ENCODE measurements around the gene STK17A. TPM values are rescaled to one million over a fixed set of nuclear protein-coding genes. Genes with fewer than 3 reads are reported as not detected.

STK17A gene
- total and polyA plus RNA-seq, 5 donors from 2014 or later = 104 to 139 (median 110) TPM

- Histone ChIP-seq H3K27ac (ENCODE audit: insufficient read depth, low read length, poor library complexity, severe bottlenecking) (no peak overlapping the region), H3K36me3 (ENCODE audit: control insufficient read depth, insufficient read depth, low read length) (no peaks in the 10 kb centered on the region), H3K4me3 (ENCODE audit: low read depth, low read length) (no peak overlapping the region), H3K4me1 (ENCODE audit: control insufficient read depth, insufficient read depth, low read length, poor library complexity, severe bottlenecking) (no peaks in the 10 kb centered on the region), H3K9me3 (ENCODE audit: control insufficient read depth in 2 of 2, low read length in 2 of 2) (no peaks in the 10 kb centered on the region), H3K27me3 (ENCODE audit: control insufficient read depth, insufficient read depth, low read length) (peaks cover 14% of the 10 kb centered on the region)
- ATAC-seq (ENCODE audit: low read depth in 2 of 2) = no peak
- DNase-seq = no peak
- H3K4me3 Mint-ChIP-seq = no peak overlapping the region
- no peaks in the 10 kb centered on the region for H3K4me1 Mint-ChIP-seq
- H3K27ac Mint-ChIP-seq = no peak overlapping the region
- peaks cover 0 to 2% (median 0%) of the 10 kb centered on the region in 7 donors for H3K9me3 Mint-ChIP-seq
- H3K36me3 Mint-ChIP-seq = no peaks in the 10 kb centered on the region
- H3K27me3 Mint-ChIP-seq = peaks cover 18% of the 10 kb centered on the region
Observed at GRCh38 chr7:43540471-43540870, 42.4 kb upstream of the STK17A start.

GRCh38 chr7:43542716-43543115, 40.2 kb upstream of the STK17A start:
- no peak for ATAC-seq (ENCODE audit: low read depth in 2 of 2)
- H3K27me3 Mint-ChIP-seq = peaks cover 31% of the 10 kb centered on the region
- no peak overlapping the region for H3K27ac Mint-ChIP-seq
- peaks cover 0 to 4% (median 2%) of the 10 kb centered on the region in 7 donors for H3K9me3 Mint-ChIP-seq
- H3K4me3 Mint-ChIP-seq = no peak overlapping the region
- H3K9me3 ChIP-seq (ENCODE audit: control insufficient read depth in 2 of 2, low read length in 2 of 2) = no peaks in the 10 kb centered on the region
- no peaks in the 10 kb centered on the region for H3K4me1 ChIP-seq (ENCODE audit: control insufficient read depth, insufficient read depth, low read length, poor library complexity, severe bottlenecking)
- no peak for DNase-seq
- peaks cover 16% of the 10 kb centered on the region for H3K27me3 ChIP-seq (ENCODE audit: control insufficient read depth, insufficient read depth, low read length)
- no peak overlapping the region for H3K27ac ChIP-seq (ENCODE audit: insufficient read depth, low read length, poor library complexity, severe bottlenecking)
- H3K4me1 Mint-ChIP-seq = no peaks in the 10 kb centered on the region
- H3K36me3 ChIP-seq (ENCODE audit: control insufficient read depth, insufficient read depth, low read length) = no peaks in the 10 kb centered on the region
- no peaks in the 10 kb centered on the region for H3K36me3 Mint-ChIP-seq
- H3K4me3 ChIP-seq (ENCODE audit: low read depth, low read length) = no peak overlapping the region

- no peaks in the 10 kb centered on the region for H3K9me3 ChIP-seq (ENCODE audit: control insufficient read depth in 2 of 2, low read length in 2 of 2)
- Mint-ChIP-seq H3K4me3 (no peak overlapping the region), H3K27ac (no peak overlapping the region), H3K9me3 (peaks cover 0 to 4% (median 2%) of the 10 kb centered on the region in 7 donors), H3K4me1 (no peaks in the 10 kb centered on the region), H3K36me3 (no peaks in the 10 kb centered on the region), H3K27me3 (peaks cover 39% of the 10 kb centered on the region)
- no peak overlapping the region for H3K27ac ChIP-seq (ENCODE audit: insufficient read depth, low read length, poor library complexity, severe bottlenecking)
- ATAC-seq (ENCODE audit: low read depth in 2 of 2) = no peak
- H3K4me1 ChIP-seq (ENCODE audit: control insufficient read depth, insufficient read depth, low read length, poor library complexity, severe bottlenecking) = no peaks in the 10 kb centered on the region
- no peak overlapping the region for H3K4me3 ChIP-seq (ENCODE audit: low read depth, low read length)
- H3K36me3 ChIP-seq (ENCODE audit: control insufficient read depth, insufficient read depth, low read length) = no peaks in the 10 kb centered on the region
- DNase-seq = no peak
- peaks cover 14% of the 10 kb centered on the region for H3K27me3 ChIP-seq (ENCODE audit: control insufficient read depth, insufficient read depth, low read length)
Observed at GRCh38 chr7:43546231-43546630, 36.7 kb upstream of the STK17A start.

- no peak for ATAC-seq (ENCODE audit: low read depth in 2 of 2)
- H3K9me3 Mint-ChIP-seq = peaks cover 0 to 4% (median 2%) of the 10 kb centered on the region in 7 donors
- no peak overlapping the region for H3K4me3 Mint-ChIP-seq
- no peak for DNase-seq
- Histone ChIP-seq H3K4me1 (ENCODE audit: control insufficient read depth, insufficient read depth, low read length, poor library complexity, severe bottlenecking) (peaks cover 11% of the 10 kb centered on the region), H3K9me3 (ENCODE audit: control insufficient read depth in 2 of 2, low read length in 2 of 2) (no peaks in the 10 kb centered on the region), H3K4me3 (ENCODE audit: low read depth, low read length) (no peak overlapping the region), H3K27me3 (ENCODE audit: control insufficient read depth, insufficient read depth, low read length) (peaks cover 4% of the 10 kb centered on the region), H3K36me3 (ENCODE audit: control insufficient read depth, insufficient read depth, low read length) (no peaks in the 10 kb centered on the region), H3K27ac (ENCODE audit: insufficient read depth, low read length, poor library complexity, severe bottlenecking) (no peak overlapping the region)
- peaks cover 5 to 16% (median 9%) of the 10 kb centered on the region in 4 donors for H3K4me1 Mint-ChIP-seq
- peaks cover 4% of the 10 kb centered on the region for H3K36me3 Mint-ChIP-seq
- H3K27ac Mint-ChIP-seq = peak overlapping the region in 2 of 3 donors; percentile 3 to 39
- peaks cover 27% of the 10 kb centered on the region for H3K27me3 Mint-ChIP-seq
Observed at GRCh38 chr7:43550427-43550826, 32.5 kb upstream of the STK17A start.

- H3K4me1 Mint-ChIP-seq = peaks cover 5 to 16% (median 9%) of the 10 kb centered on the region in 4 donors
- Histone ChIP-seq H3K27ac (ENCODE audit: insufficient read depth, low read length, poor library complexity, severe bottlenecking) (no peak overlapping the region), H3K4me1 (ENCODE audit: control insufficient read depth, insufficient read depth, low read length, poor library complexity, severe bottlenecking) (peaks cover 11% of the 10 kb centered on the region), H3K4me3 (ENCODE audit: low read depth, low read length) (no peak overlapping the region), H3K36me3 (ENCODE audit: control insufficient read depth, insufficient read depth, low read length) (no peaks in the 10 kb centered on the region), H3K9me3 (ENCODE audit: control insufficient read depth in 2 of 2, low read length in 2 of 2) (no peaks in the 10 kb centered on the region), H3K27me3 (ENCODE audit: control insufficient read depth, insufficient read depth, low read length) (peaks cover 2% of the 10 kb centered on the region)
- ATAC-seq (ENCODE audit: low read depth in 2 of 2) = no peak
- H3K4me3 Mint-ChIP-seq = no peak overlapping the region
- H3K27ac Mint-ChIP-seq = no peak overlapping the region
- H3K9me3 Mint-ChIP-seq = peaks cover 0 to 2% (median 0%) of the 10 kb centered on the region in 7 donors
- DNase-seq = no peak
- H3K27me3 Mint-ChIP-seq = peaks cover 23% of the 10 kb centered on the region
- H3K36me3 Mint-ChIP-seq = peaks cover 4% of the 10 kb centered on the region
Observed at GRCh38 chr7:43552122-43552521, 30.8 kb upstream of the STK17A start.

- peaks cover 0 to 2% (median 0%) of the 10 kb centered on the region in 7 donors for H3K9me3 Mint-ChIP-seq
- ATAC-seq (ENCODE audit: low read depth in 2 of 2) (no peak), DNase-seq (no peak)
- H3K36me3 Mint-ChIP-seq = peaks cover 4% of the 10 kb centered on the region
- H3K27ac Mint-ChIP-seq = no peak overlapping the region
- Histone ChIP-seq H3K27ac (ENCODE audit: insufficient read depth, low read length, poor library complexity, severe bottlenecking) (no peak overlapping the region), H3K4me3 (ENCODE audit: low read depth, low read length) (no peak overlapping the region), H3K4me1 (ENCODE audit: control insufficient read depth, insufficient read depth, low read length, poor library complexity, severe bottlenecking) (peaks cover 11% of the 10 kb centered on the region), H3K27me3 (ENCODE audit: control insufficient read depth, insufficient read depth, low read length) (peaks cover 4% of the 10 kb centered on the region), H3K9me3 (ENCODE audit: control insufficient read depth in 2 of 2, low read length in 2 of 2) (no peaks in the 10 kb centered on the region), H3K36me3 (ENCODE audit: control insufficient read depth, insufficient read depth, low read length) (no peaks in the 10 kb centered on the region)
- H3K4me3 Mint-ChIP-seq = no peak overlapping the region
- H3K4me1 Mint-ChIP-seq = peaks cover 5 to 16% (median 9%) of the 10 kb centered on the region in 4 donors
- peaks cover 33% of the 10 kb centered on the region for H3K27me3 Mint-ChIP-seq
Observed at GRCh38 chr7:43553999-43554398, 28.9 kb upstream of the STK17A start.

- DNase-seq (peak in 1 of 3 donors; percentile 46), ATAC-seq (ENCODE audit: low read depth in 2 of 2) (no peak)
- H3K27ac Mint-ChIP-seq = no peak overlapping the region
Observed at GRCh38 chr7:43554423-43554822, 28.5 kb upstream of the STK17A start.

GRCh38 chr7:43557831-43558495, 24.9 kb upstream of the STK17A start:
- H3K36me3 Mint-ChIP-seq = peaks cover 4% of the 10 kb centered on the region
- no peak overlapping the region for H3K4me3 Mint-ChIP-seq
- peaks cover 41% of the 10 kb centered on the region for H3K27me3 Mint-ChIP-seq
- H3K27ac Mint-ChIP-seq = peak overlapping the region in 1 of 3 donors; percentile 72
- ATAC-seq (ENCODE audit: low read depth in 2 of 2) (no peak), DNase-seq (no peak)
- no peak overlapping the region for H3K27ac ChIP-seq (ENCODE audit: insufficient read depth, low read length, poor library complexity, severe bottlenecking)
- no peak overlapping the region for H3K4me3 ChIP-seq (ENCODE audit: low read depth, low read length)
- peaks cover 11% of the 10 kb centered on the region for H3K4me1 ChIP-seq (ENCODE audit: control insufficient read depth, insufficient read depth, low read length, poor library complexity, severe bottlenecking)
- H3K4me1 Mint-ChIP-seq = peaks cover 5 to 16% (median 9%) of the 10 kb centered on the region in 4 donors
- H3K9me3 Mint-ChIP-seq = peaks cover 0 to 2% (median 0%) of the 10 kb centered on the region in 7 donors
- peaks cover 15% of the 10 kb centered on the region for H3K27me3 ChIP-seq (ENCODE audit: control insufficient read depth, insufficient read depth, low read length)
- H3K9me3 ChIP-seq (ENCODE audit: control insufficient read depth in 2 of 2, low read length in 2 of 2) = peaks cover 0 to 3% of the 10 kb centered on the region in 2 experiments
- H3K36me3 ChIP-seq (ENCODE audit: control insufficient read depth, insufficient read depth, low read length) = no peaks in the 10 kb centered on the region

More at GRCh38 chr7:43554423-43554822, 28.5 kb upstream of the STK17A start:
- peaks cover 11% of the 10 kb centered on the region for H3K4me1 ChIP-seq (ENCODE audit: control insufficient read depth, insufficient read depth, low read length, poor library complexity, severe bottlenecking)
- no peaks in the 10 kb centered on the region for H3K36me3 ChIP-seq (ENCODE audit: control insufficient read depth, insufficient read depth, low read length)
- Mint-ChIP-seq H3K4me1 (peaks cover 5 to 16% (median 9%) of the 10 kb centered on the region in 4 donors), H3K27me3 (peaks cover 33% of the 10 kb centered on the region), H3K4me3 (peak overlapping the region in 1 of 4 donors; percentile 29), H3K9me3 (peaks cover 0 to 2% (median 0%) of the 10 kb centered on the region in 7 donors), H3K36me3 (peaks cover 4% of the 10 kb centered on the region)
- no peak overlapping the region for H3K27ac ChIP-seq (ENCODE audit: insufficient read depth, low read length, poor library complexity, severe bottlenecking)
- H3K27me3 ChIP-seq (ENCODE audit: control insufficient read depth, insufficient read depth, low read length) = peaks cover 4% of the 10 kb centered on the region
- H3K9me3 ChIP-seq (ENCODE audit: control insufficient read depth in 2 of 2, low read length in 2 of 2) = no peaks in the 10 kb centered on the region
- no peak overlapping the region for H3K4me3 ChIP-seq (ENCODE audit: low read depth, low read length)

Measured in CD4-positive, CD25-positive, alpha-beta regulatory T cell (primary cell).